CD4-positive, CD25-positive, alpha-beta regulatory T cell (primary cell): ENCODE measurements around the gene TP53I11. TPM values are rescaled to one million over a fixed set of nuclear protein-coding genes. Genes with fewer than 3 reads are reported as not detected.

Source experiments
- ATAC-seq, 2 donors: fragments of 150-1000 bp; cut with Tn5 transposase; one replicate each; pipeline ENCODE4 v1.10.0; 2021; ENCODE audit warnings: low read depth in 2 of 2, moderate number of reproducible peaks in 2 of 2, moderate library complexity in 1 of 2
- DNase-seq, 3 donors: peaks; one replicate each; pipeline versions ENCODE4 v3.0.0 to v3.0.0-alpha.2; 2012 to 2022; ENCODE audit warnings: mixed read lengths in 1 of 3
- H3K27ac ChIP-seq: one replicate; pipeline ENCODE4 v1.7.0; 2013; ENCODE audit warnings: mild to moderate bottlenecking, low read length; ENCODE audit not compliant: insufficient read depth, poor library complexity, severe bottlenecking
- H3K27me3 ChIP-seq: one replicate; pipeline ENCODE4 v1.7.0; 2013; ENCODE audit warnings: low read length; ENCODE audit not compliant: control insufficient read depth, insufficient read depth
- H3K36me3 ChIP-seq: one replicate; pipeline ENCODE4 v1.7.0; 2013; ENCODE audit warnings: mild to moderate bottlenecking, low read length, moderate library complexity; ENCODE audit not compliant: control insufficient read depth, insufficient read depth
- H3K4me1 ChIP-seq: 2 replicates; pipeline ENCODE4 v1.7.0; 2013; ENCODE audit warnings: mild to moderate bottlenecking, low read length; ENCODE audit not compliant: insufficient read depth, control insufficient read depth, poor library complexity, severe bottlenecking
- H3K4me3 ChIP-seq: one replicate; pipeline ENCODE4 v1.7.0; 2013; ENCODE audit warnings: low read depth, mild to moderate bottlenecking, low read length, moderate library complexity
- H3K9me3 ChIP-seq, 2 experiments: 1 replicate in 1 of 2; 2 replicates in 1 of 2; pipeline ENCODE4 v1.7.0; 2013; ENCODE audit warnings: low read length in 2 of 2, mild to moderate bottlenecking in 1 of 2, moderate library complexity in 1 of 2; ENCODE audit not compliant: control insufficient read depth in 2 of 2
- H3K27ac Mint-ChIP-seq, 3 donors: one replicate each; pipeline ENCODE4 v1.8.0; 2020 to 2022; ENCODE audit warnings: mild to moderate bottlenecking in 3 of 3, mixed read lengths in 3 of 3, moderate library complexity in 2 of 3
- H3K27me3 Mint-ChIP-seq: one replicate; pipeline ENCODE4 v1.8.0; 2022; ENCODE audit warnings: mild to moderate bottlenecking, mixed read lengths
- H3K36me3 Mint-ChIP-seq: one replicate; pipeline ENCODE4 v1.8.0; 2020; ENCODE audit warnings: mixed read lengths
- H3K4me1 Mint-ChIP-seq, 4 donors: one replicate each; pipeline ENCODE4 v1.8.0; 2020 to 2022; ENCODE audit warnings: mixed read lengths in 4 of 4, mild to moderate bottlenecking in 1 of 4
- H3K4me3 Mint-ChIP-seq, 4 donors: one replicate each; pipeline ENCODE4 v1.8.0; 2020 to 2022; ENCODE audit warnings: mild to moderate bottlenecking in 4 of 4, mixed read lengths in 4 of 4, moderate library complexity in 3 of 4
- H3K9me3 Mint-ChIP-seq, 7 donors: one replicate each; pipeline ENCODE4 v1.8.0; 2020 to 2022; ENCODE audit warnings: mixed read lengths in 7 of 7, mild to moderate bottlenecking in 3 of 7, moderate library complexity in 2 of 7
- polyA plus RNA-seq, 4 donors: library from polyadenylated mRNA; unstranded; fragments of 300-500 nt; fragmentation: Illumina TruSeq; gene quantifications; one replicate each; pipeline ENCODE4 v1.2.3, GENCODE V29; 2021
- total RNA-seq: library from RNA; stranded (reverse); gene quantifications from one replicate; pipeline ENCODE4 v1.2.3, GENCODE V29; 2022

TP53I11 gene
- total and polyA plus RNA-seq, 5 donors from 2014 or later: 2.0 to 17.4 (median 2.6) TPM

DNA sequence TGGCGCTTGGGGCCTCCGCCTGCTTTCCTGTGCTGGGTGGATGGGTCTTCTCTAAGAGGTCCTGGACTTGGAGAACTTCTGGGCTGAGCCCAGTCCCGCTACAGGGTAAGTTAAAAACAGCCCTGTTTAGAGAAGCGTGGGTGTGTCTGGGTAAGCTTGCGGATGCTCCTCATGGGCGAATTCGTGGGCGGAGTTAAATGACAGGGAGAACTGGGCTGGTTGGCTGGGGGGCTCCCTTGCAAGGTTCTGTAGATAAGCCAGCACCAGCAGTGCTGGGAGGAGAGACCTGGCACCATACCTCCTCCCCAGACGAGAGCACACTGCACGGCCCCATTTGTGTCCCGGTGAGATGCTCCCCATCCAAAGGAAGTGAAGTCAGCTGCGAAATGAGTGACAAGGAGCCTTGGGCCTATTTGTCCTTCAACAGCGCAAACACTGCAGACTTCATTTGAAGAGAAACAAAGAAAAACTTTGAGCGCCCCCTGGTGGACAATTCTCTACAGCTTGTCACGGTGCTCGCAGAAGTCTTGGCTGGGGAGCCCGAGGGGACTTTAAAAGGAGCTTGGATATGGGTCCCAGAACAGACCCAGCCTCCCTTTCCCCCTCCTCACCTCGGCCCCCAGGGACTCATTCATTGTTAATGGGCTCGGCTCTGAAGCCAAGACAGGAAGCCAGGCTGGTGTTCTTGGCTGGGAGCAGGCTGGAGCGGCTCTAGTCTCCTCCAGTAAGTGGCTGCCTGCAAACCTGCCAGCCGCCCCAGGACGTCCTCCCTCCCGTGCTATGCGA, 39.5 kb downstream of the TP53I11 start:
- H3K9me3 Mint-ChIP-seq: no peaks in the 10 kb centered on the region
- no peak overlapping the region for H3K27ac ChIP-seq
- no peaks in the 10 kb centered on the region for H3K9me3 ChIP-seq
- H3K27me3 ChIP-seq: no peaks in the 10 kb centered on the region
- no peaks in the 10 kb centered on the region for H3K27me3 Mint-ChIP-seq
- DNase-seq (peak; percentile 64 to 83 (median 78)), ATAC-seq (peak; percentile 66 to 68)
- H3K36me3 Mint-ChIP-seq: peaks cover 3% of the 10 kb centered on the region
- H3K27ac Mint-ChIP-seq: no peak overlapping the region
- H3K36me3 ChIP-seq: no peaks in the 10 kb centered on the region
- peaks cover 5% of the 10 kb centered on the region for H3K4me1 ChIP-seq
- peak overlapping the region in 1 of 4 donors; percentile 41 for H3K4me3 Mint-ChIP-seq
- peaks cover 0 to 9% (median 2%) of the 10 kb centered on the region in 4 donors for H3K4me1 Mint-ChIP-seq
- H3K4me3 ChIP-seq: no peak overlapping the region

DNA sequence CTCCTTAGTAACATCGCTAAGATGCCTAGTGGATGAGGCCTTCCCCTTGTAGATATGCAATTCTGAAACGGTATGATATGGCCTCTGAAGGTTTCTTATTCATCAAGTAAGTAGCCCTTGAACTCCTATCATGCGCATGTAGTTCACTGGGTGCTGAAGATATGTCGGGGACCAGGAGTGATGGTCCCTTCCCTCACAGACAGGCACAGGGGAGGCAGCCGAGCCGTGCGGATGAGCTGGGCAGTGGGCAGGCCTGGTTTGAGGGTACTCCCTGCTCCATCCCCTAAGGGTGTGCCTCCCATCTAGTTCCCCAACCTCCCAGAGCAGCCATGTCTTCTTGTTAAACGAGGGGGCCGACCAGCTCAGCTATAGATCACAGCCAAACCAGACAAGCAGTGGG, 40.1 kb downstream of the TP53I11 start:
- H3K27ac Mint-ChIP-seq: peak overlapping the region in 1 of 3 donors; percentile 14
- H3K27me3 Mint-ChIP-seq: no peaks in the 10 kb centered on the region
- no peaks in the 10 kb centered on the region for H3K36me3 ChIP-seq
- H3K4me3 ChIP-seq: no peak overlapping the region
- no peaks in the 10 kb centered on the region for H3K27me3 ChIP-seq
- no peaks in the 10 kb centered on the region for H3K9me3 Mint-ChIP-seq
- no peak overlapping the region for H3K27ac ChIP-seq
- H3K9me3 ChIP-seq: no peaks in the 10 kb centered on the region
- H3K4me1 Mint-ChIP-seq: peaks cover 0 to 9% (median 2%) of the 10 kb centered on the region in 4 donors
- H3K36me3 Mint-ChIP-seq: peaks cover 3% of the 10 kb centered on the region
- H3K4me3 Mint-ChIP-seq: no peak overlapping the region
- ATAC-seq (no peak), DNase-seq (no peak)
- peaks cover 5% of the 10 kb centered on the region for H3K4me1 ChIP-seq

DNA sequence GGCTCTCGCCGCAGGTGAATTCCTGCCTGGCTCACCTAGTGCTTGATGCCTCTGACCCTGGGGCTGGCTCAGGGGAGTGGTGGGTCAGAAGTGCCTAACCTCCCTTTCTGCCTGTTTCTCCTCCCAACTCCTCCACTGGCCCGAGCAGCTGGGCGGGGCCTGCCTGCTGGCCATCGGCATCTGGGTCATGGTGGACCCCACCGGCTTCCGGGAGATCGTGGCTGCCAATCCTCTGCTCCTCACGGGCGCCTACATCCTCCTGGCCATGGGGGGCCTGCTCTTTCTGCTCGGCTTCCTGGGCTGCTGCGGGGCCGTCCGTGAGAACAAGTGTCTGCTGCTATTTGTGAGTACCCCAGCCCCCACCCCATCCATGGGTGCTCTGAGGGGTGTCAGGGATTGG, 41.1 kb downstream of the TP53I11 start:
- Histone ChIP-seq H3K27ac (no peak overlapping the region), H3K36me3 (no peaks in the 10 kb centered on the region), H3K27me3 (no peaks in the 10 kb centered on the region), H3K4me1 (peaks cover 5% of the 10 kb centered on the region), H3K4me3 (no peak overlapping the region), H3K9me3 (no peaks in the 10 kb centered on the region)
- Mint-ChIP-seq H3K27me3 (no peaks in the 10 kb centered on the region), H3K27ac (no peak overlapping the region), H3K4me3 (no peak overlapping the region), H3K36me3 (peaks cover 5% of the 10 kb centered on the region), H3K9me3 (no peaks in the 10 kb centered on the region), H3K4me1 (peaks cover 0 to 9% (median 4%) of the 10 kb centered on the region in 4 donors)
- ATAC-seq (no peak), DNase-seq (no peak)

DNA sequence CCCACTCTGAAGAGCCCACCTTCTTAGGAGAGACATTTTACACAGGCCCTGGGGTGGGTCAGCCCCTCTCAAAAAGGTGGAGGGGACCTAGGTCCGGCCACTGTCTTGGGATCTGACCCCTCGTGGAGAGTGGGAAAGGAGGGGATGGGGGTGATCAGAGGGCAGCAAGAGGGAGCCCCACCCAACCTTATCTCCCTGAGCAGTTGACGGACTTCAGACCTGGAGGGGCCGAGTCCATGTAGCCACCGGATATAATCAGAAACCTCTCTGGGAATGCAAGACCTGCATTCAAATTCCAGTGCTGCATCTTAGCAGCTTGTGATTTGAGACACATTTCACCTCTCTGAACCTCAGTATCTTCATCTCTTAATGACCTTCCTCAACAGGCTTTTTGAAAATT, 44.0 kb downstream of the TP53I11 start:
- Histone ChIP-seq H3K27me3 (no peaks in the 10 kb centered on the region), H3K4me3 (no peak overlapping the region), H3K9me3 (no peaks in the 10 kb centered on the region), H3K4me1 (peaks cover 5% of the 10 kb centered on the region), H3K36me3 (no peaks in the 10 kb centered on the region), H3K27ac (no peak overlapping the region)
- peak overlapping the region in 1 of 3 donors; percentile 56 for H3K27ac Mint-ChIP-seq
- H3K4me3 Mint-ChIP-seq: no peak overlapping the region
- peaks cover 0 to 9% (median 4%) of the 10 kb centered on the region in 4 donors for H3K4me1 Mint-ChIP-seq
- DNase-seq (no peak), ATAC-seq (no peak)
- H3K9me3 Mint-ChIP-seq: no peaks in the 10 kb centered on the region
- no peaks in the 10 kb centered on the region for H3K27me3 Mint-ChIP-seq
- H3K36me3 Mint-ChIP-seq: peaks cover 6% of the 10 kb centered on the region

DNA sequence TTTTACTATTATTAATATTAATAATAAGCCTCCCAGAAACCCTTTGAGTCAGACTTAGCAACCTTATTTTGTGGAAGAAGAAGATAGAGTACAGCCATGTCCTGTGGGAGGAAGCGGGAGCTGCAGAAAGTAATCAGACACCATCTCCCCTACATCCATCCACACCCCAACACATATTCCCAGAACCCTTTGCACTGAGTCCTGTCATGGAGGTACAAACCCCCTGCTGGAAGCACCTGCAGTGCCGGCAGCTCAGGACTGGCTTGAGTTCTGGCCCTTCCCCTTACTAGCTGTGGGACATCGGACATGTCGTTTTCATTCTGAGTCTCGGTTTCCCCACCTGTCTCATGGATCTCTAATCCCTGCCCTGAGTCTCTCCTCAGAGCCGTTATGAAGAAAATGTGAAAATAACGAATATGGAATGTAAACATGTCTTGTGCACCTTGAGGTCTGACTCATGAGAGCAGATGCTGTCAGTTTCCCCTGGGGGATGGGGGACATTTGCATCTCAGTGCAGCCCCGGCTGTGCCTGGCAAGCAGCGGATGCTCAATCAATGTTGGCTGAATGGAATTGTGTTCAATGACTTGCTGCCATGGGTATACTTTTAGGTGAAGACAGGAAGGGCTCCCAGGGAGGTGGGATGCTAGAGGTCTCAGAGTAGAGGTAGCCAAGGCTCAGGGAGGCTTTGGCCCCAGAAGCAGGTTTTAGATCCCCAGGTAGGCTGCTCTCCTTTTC, 45.4 kb downstream of the TP53I11 start:
- Mint-ChIP-seq H3K27ac (no peak overlapping the region), H3K36me3 (peaks cover 3% of the 10 kb centered on the region)
- ATAC-seq: no peak

DNA sequence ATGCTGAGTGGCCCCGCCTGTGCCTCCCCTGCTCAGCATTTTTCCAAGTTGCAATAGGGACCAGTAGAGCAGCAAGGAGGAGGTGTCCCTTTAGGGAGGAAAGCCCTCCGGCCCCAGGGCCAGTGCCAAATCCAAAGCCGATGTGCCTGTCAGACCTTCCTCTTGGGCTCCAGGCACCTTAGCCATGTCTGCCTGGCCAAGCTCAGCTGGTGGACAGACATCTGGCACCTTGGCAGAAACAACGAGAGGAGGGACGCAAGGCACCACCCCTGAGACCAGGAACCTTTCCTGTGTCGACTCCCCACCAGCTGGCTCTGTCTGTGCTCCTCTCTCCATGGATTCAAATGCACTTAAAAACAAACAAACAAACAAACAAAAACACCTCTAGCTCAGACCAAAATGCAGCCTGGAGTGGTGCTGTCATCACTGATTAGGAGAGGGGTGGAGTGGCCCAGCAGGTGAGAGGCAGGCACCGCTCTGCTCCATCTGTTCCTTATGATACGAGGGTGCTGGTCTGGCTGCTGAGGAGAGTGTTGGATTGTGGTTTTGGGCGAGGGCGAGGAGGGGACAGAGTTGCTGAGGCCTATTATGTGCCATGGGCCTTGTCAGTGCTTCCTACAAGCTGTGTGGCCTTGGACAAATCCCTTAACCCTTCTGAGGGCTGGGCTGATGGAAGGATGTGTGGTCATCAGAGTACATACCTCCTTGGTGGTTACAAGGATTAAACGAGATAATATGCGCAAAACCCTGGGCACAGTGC, 46.2 kb downstream of the TP53I11 start:
- H3K4me3 Mint-ChIP-seq: no peak overlapping the region
- Histone ChIP-seq H3K9me3 (no peaks in the 10 kb centered on the region), H3K36me3 (no peaks in the 10 kb centered on the region), H3K4me1 (no peaks in the 10 kb centered on the region), H3K27me3 (no peaks in the 10 kb centered on the region), H3K4me3 (no peak overlapping the region), H3K27ac (no peak overlapping the region)
- H3K36me3 Mint-ChIP-seq: peaks cover 3% of the 10 kb centered on the region
- no peaks in the 10 kb centered on the region for H3K9me3 Mint-ChIP-seq
- ATAC-seq (no peak), DNase-seq (no peak)
- no peak overlapping the region for H3K27ac Mint-ChIP-seq
- peaks cover 0 to 4% (median 0%) of the 10 kb centered on the region in 4 donors for H3K4me1 Mint-ChIP-seq
- no peaks in the 10 kb centered on the region for H3K27me3 Mint-ChIP-seq

More for the DNA sequence above, 45.4 kb downstream of the TP53I11 start:
- H3K27me3 Mint-ChIP-seq: no peaks in the 10 kb centered on the region
- Histone ChIP-seq H3K9me3 (no peaks in the 10 kb centered on the region), H3K4me3 (no peak overlapping the region), H3K27ac (no peak overlapping the region), H3K36me3 (no peaks in the 10 kb centered on the region), H3K27me3 (no peaks in the 10 kb centered on the region), H3K4me1 (no peaks in the 10 kb centered on the region)
- no peak overlapping the region for H3K4me3 Mint-ChIP-seq
- no peak for DNase-seq
- peaks cover 0 to 4% (median 0%) of the 10 kb centered on the region in 4 donors for H3K4me1 Mint-ChIP-seq
- H3K9me3 Mint-ChIP-seq: no peaks in the 10 kb centered on the region

DNA sequence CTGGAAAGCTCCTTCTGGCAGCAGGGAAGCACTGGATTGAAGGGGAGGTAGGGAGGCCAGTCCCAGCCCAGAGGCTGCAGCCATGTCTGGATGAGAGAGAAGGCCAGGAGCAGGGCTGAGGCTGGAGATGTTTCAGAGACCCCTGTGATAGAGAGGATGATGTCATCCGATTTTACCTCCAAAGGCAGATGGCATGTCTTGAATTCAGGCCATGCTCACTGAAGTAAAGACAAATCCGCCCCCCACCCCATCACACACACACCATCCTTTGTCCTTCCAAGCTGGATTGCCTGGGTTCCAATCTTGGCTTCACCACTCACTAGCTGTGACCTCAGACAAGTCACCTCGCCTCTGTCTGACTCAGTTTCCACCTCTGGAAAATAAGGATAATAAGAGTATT, 47.2 kb downstream of the TP53I11 start:
- H3K4me1 Mint-ChIP-seq: peaks cover 0 to 4% (median 0%) of the 10 kb centered on the region in 4 donors
- DNase-seq: no peak
- no peaks in the 10 kb centered on the region for H3K4me1 ChIP-seq
- H3K27me3 Mint-ChIP-seq: no peaks in the 10 kb centered on the region
- no peak overlapping the region for H3K4me3 ChIP-seq
- no peaks in the 10 kb centered on the region for H3K9me3 ChIP-seq
- peak in 1 of 2 donors; percentile 25 for ATAC-seq
- no peak overlapping the region for H3K4me3 Mint-ChIP-seq
- H3K27ac Mint-ChIP-seq: no peak overlapping the region
- H3K36me3 ChIP-seq: no peaks in the 10 kb centered on the region
- no peak overlapping the region for H3K27ac ChIP-seq
- peaks cover 11% of the 10 kb centered on the region for H3K36me3 Mint-ChIP-seq
- H3K9me3 Mint-ChIP-seq: no peaks in the 10 kb centered on the region
- no peaks in the 10 kb centered on the region for H3K27me3 ChIP-seq
